Endothelial cell (in vitro differentiated cells): ENCODE results near the gene GNA14. TPM values are rescaled to one million over a fixed set of nuclear protein-coding genes. Genes with fewer than 3 reads are reported as not detected.

Experiments used
- DNase-seq: peaks from one replicate; pipeline ENCODE4 v3.0.0; 2021; ENCODE audit warnings: low spot score
- H3K27ac Mint-ChIP-seq: one replicate; pipeline ENCODE4 v1.8.0; 2021; ENCODE audit warnings: mixed read lengths, inconsistent platforms; ENCODE audit not compliant: unreplicated experiment
- H3K27me3 Mint-ChIP-seq: one replicate; pipeline ENCODE4 v1.8.0; 2021; ENCODE audit warnings: mild to moderate bottlenecking, moderate library complexity, mixed read lengths, inconsistent platforms; ENCODE audit not compliant: unreplicated experiment
- H3K36me3 Mint-ChIP-seq: one replicate; pipeline ENCODE4 v1.8.0; 2021; ENCODE audit warnings: mild to moderate bottlenecking, low read depth, mixed read lengths, inconsistent platforms; ENCODE audit not compliant: unreplicated experiment
- H3K4me1 Mint-ChIP-seq: one replicate; pipeline ENCODE4 v1.8.0; 2021; ENCODE audit warnings: mild to moderate bottlenecking, mixed read lengths, inconsistent platforms; ENCODE audit not compliant: unreplicated experiment
- H3K4me3 Mint-ChIP-seq: one replicate; pipeline ENCODE4 v1.8.0; 2021; ENCODE audit warnings: mild to moderate bottlenecking, mixed read lengths, inconsistent platforms; ENCODE audit not compliant: unreplicated experiment
- H3K9me3 Mint-ChIP-seq: one replicate; pipeline ENCODE4 v1.8.0; 2021; ENCODE audit warnings: mixed read lengths, inconsistent platforms; ENCODE audit not compliant: unreplicated experiment
- CTCF ChIP-seq: fragments of 200-600 bp; sonication (generic); IDR thresholded peaks from one replicate; pipeline ENCODE4 v1.5.0; 2021; ENCODE audit warnings: antibody characterized with exemption; ENCODE audit not compliant: unreplicated experiment
- total RNA-seq: library from RNA; stranded (reverse); fragmentation: NEBNext Ultra II Directional; extraction: Animal tissue kit (Norgen Biotek cat#: 25700); gene quantifications from one replicate; pipeline ENCODE4 v1.2.1, GENCODE V29; 2021; ENCODE audit not compliant: unreplicated experiment

Gene GNA14
- total RNA-seq, 1 donor from 2014 or later = 10.6 TPM

- Mint-ChIP-seq H3K27me3 (peaks cover 2% of the 10 kb centered on the region), H3K9me3 (no peaks in the 10 kb centered on the region), H3K36me3 (no peaks in the 10 kb centered on the region), H3K4me3 (no peak overlapping the region), H3K27ac (no peak overlapping the region), H3K4me1 (no peaks in the 10 kb centered on the region)
- no peak for DNase-seq
- no peak for TF ChIP-seq CTCF
These were observed 261.9 kb downstream of the GNA14 start for GRCh38 chr9:77386187-77386586.

GRCh38 chr9:77384406-77384805, 263.7 kb downstream of the GNA14 start:
- H3K27me3 Mint-ChIP-seq = no peaks in the 10 kb centered on the region
- H3K4me3 Mint-ChIP-seq = no peak overlapping the region
- no peak for DNase-seq
- no peak overlapping the region for H3K27ac Mint-ChIP-seq
- no peaks in the 10 kb centered on the region for H3K36me3 Mint-ChIP-seq
- H3K9me3 Mint-ChIP-seq = no peaks in the 10 kb centered on the region
- no peaks in the 10 kb centered on the region for H3K4me1 Mint-ChIP-seq
- TF ChIP-seq CTCF = no peak

GRCh38 chr9:77375956-77376532, 272.1 kb downstream of the GNA14 start:
- Mint-ChIP-seq H3K27ac (no peak overlapping the region), H3K36me3 (peaks cover 3% of the 10 kb centered on the region), H3K4me1 (no peaks in the 10 kb centered on the region), H3K9me3 (no peaks in the 10 kb centered on the region), H3K4me3 (no peak overlapping the region), H3K27me3 (peaks cover 1% of the 10 kb centered on the region)
- TF ChIP-seq CTCF = no peak
- DNase-seq = no peak

- no peak overlapping the region for H3K27ac Mint-ChIP-seq
- DNase-seq = no peak
- peaks cover 7% of the 10 kb centered on the region for H3K36me3 Mint-ChIP-seq
- H3K4me3 Mint-ChIP-seq = no peak overlapping the region
- no peaks in the 10 kb centered on the region for H3K9me3 Mint-ChIP-seq
- no peak for TF ChIP-seq CTCF
- H3K4me1 Mint-ChIP-seq = no peaks in the 10 kb centered on the region
- peaks cover 1% of the 10 kb centered on the region for H3K27me3 Mint-ChIP-seq
These were observed 273.9 kb downstream of the GNA14 start for GRCh38 chr9:77374266-77374665.
